Superior temporal gyrus (tissue), 1 donor: Measurements from ENCODE around the gene SEC31B.

ENCODE experiments used
- DNase-seq: peaks from one replicate; pipeline ENCODE4 v3.0.0-alpha.2; 2016; ENCODE audit errors: extremely low spot score

Gene SEC31B, protein sequence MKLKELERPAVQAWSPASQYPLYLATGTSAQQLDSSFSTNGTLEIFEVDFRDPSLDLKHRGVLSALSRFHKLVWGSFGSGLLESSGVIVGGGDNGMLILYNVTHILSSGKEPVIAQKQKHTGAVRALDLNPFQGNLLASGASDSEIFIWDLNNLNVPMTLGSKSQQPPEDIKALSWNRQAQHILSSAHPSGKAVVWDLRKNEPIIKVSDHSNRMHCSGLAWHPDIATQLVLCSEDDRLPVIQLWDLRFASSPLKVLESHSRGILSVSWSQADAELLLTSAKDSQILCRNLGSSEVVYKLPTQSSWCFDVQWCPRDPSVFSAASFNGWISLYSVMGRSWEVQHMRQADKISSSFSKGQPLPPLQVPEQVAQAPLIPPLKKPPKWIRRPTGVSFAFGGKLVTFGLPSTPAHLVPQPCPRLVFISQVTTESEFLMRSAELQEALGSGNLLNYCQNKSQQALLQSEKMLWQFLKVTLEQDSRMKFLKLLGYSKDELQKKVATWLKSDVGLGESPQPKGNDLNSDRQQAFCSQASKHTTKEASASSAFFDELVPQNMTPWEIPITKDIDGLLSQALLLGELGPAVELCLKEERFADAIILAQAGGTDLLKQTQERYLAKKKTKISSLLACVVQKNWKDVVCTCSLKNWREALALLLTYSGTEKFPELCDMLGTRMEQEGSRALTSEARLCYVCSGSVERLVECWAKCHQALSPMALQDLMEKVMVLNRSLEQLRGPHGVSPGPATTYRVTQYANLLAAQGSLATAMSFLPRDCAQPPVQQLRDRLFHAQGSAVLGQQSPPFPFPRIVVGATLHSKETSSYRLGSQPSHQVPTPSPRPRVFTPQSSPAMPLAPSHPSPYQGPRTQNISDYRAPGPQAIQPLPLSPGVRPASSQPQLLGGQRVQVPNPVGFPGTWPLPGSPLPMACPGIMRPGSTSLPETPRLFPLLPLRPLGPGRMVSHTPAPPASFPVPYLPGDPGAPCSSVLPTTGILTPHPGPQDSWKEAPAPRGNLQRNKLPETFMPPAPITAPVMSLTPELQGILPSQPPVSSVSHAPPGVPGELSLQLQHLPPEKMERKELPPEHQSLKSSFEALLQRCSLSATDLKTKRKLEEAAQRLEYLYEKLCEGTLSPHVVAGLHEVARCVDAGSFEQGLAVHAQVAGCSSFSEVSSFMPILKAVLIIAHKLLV

DNA sequence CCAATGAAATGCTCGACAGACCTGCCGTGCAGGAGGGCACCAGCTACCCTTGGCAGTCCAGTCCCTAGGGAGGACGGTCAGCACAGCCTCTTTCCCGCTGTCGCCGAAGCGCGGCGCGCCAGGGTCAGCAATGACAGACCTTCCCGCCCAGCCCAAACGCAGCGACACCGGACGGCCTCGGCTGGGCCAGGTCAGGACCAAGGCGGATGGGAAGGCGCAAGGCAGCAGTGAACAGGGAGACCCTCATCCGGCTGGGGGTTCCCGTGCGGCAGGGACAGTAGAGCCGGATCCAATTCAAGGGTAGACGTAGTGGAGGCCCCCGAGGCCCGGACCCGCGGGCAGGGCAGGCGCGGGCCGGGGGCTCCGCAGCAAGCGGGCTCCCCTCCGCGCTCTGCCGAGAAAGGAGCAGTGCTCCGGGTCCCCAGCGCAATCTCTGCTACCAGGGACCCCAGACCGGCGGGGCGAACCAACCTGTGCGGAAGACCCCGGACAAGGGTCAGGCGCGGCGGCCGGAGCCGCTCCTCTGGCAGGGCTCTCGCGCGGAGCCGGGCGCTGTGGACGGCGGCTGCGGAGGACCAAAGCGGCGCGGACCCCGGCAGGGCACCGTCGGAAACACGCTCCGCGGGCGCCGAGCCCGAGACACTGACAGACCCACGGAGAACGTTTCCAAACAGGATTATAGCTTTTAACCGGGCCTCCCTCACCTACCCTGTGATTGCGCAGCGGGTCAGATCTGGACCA is at the start of gene SEC31B:
Gene SEC31B (minus strand): TSS at position 551 of the 741 bp plus-strand sequence. CDS start 2,909 bp downstream, outside the sequence.
- peak; percentile 53 for DNase-seq

DNA sequence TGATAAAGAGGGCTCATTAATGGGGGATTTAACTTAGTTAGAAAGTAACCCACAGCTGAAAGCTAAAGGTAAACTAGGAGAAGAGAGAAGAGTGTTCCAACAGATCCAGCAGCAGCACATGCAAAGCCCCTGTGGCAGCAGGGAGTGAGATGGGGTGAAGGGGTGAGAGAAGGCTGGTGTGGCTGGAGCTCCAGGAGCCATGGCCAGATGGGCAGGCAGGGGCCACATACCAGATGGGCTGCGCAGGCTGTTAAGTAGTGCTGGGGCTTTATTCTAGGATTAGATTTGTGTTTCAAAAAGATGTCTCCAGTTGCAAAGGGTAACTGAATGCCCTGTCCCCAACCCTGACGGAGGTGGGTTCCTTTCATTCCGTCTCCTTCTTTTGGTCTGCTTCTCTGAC is 49.3 kb upstream of the SEC31B start:
- DNase-seq = no peak

DNA sequence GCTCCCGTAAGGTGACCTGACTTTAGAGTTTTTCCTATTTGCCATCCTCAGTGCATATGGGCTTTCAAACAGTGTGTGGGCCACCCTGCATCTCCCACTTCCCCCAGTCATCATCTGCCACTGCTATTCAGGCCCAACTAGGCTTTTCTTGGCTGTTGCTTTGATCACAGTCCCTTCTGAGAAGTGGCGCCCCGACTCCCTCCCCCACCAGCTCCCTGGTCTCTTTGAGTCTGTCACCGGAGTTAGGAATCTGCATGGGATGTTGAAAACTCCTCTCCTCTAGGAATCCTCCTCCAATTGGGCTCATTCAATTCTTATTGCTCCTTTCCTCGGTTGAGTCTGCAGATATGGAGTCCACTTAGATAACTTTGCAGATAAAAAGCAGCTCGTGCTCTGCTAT is 48.2 kb upstream of the SEC31B start:
- no peak for DNase-seq

DNA sequence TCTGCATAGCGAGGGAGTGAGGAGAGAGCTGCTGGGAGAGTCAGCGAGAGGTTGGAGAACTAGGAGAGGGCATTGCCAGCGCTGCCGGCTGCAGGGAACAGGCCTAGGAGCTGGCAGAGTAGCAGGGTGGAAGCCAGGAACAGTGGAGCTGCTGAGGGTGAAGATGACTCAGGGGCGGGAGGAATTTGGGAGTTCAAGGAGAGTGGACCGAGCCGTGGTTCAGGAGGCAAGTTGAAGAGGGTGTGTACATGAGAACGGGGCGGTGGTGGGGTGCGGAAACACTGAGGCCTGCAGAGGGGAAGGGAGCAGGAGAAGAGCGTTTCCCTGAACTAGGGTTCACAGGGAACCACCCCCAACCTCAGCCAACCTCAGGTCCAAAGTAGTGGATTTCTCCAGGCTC is 47.6 kb upstream of the SEC31B start:
- DNase-seq = no peak

DNA sequence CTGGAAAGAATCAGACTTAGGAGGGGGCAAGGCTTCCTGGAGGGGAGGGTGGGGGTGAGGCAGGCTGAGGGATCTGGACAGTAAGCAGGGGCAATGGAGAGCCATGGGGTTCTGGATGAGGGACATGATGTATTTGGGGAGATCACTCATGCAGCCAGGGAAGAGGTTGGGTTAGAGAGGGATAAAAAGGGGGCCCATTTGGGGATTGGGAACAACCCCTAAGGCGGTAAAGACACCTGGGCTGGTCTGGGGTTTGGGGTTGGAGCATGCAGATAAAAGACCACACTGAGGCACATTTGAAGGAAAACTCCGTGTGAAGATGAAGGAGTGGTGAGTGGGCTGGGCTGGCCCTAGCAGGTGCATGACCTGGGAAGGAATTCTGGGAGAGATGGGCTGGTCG is 46.9 kb upstream of the SEC31B start:
- DNase-seq = no peak

DNA sequence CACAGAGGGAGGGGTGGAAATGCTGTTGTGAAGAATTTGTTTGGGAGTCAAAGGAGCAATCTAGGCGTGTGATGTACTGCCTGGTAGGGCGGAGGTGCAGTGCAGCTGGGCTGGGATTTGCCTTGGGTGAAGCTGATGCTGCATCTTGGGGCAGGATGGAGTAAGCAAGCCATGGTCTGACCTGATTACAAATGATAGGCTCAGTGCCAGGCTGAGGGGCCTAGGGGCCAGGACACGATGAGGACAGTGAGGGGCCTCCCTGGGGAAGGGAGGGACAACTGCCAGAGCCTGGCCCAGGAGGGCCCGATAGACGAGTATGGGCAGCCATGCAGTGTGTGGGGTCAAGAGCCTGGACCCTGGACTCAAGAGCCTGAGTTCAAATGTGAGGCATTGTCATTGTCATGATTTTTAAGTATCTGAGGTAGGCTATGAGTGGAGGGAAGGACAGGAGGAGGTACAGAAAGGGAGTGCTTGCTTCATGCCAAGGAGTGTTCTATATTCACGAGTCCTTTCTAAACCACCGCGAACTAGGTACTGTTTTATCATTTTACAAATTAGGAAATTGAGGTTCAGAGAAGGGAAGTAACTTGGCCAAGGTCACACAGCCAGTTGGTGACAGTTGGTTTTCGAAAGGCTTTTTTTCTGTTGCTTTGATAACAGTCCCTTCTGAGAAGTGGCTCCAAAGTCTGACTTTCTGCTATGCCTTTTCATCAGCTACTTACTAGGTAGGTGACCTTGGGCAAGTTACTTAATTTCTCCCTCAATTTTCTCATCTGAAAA is 45.7 kb upstream of the SEC31B start:
- DNase-seq = no peak

DNA sequence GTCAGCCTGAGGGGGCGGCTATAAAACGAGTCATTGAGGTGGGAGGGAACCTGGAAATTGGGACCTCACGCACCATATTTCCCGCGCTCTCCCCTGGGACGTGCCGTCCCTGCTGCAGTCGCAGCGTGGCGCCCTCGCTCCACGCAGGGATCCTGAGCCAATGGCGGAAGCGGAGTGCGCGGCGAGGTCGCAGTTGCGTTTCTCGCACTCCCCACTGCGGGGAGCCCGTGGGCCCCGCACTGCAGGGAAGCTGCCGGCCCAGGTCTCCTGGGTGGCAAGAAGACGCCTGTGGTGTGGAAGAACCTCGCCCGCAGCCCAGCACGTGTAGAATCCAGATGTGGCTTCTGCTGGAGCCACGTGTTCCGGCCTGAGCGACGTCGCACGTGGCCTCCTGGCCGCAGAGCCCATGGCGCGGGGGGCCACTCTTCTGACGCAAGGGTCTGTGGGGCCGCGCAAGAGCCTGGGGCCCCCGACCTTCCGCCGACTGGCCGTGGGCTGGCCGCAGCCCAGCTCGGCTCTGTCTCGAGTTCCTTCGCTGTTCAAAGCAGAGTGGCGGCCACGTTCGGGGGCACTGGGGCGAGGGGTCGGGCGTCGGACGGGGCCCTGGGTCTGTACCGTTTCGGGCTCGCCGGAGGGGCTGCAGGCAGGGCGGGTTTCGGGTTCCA is 42.5 kb upstream of the SEC31B start:
- DNase-seq = peak; percentile 71

DNA sequence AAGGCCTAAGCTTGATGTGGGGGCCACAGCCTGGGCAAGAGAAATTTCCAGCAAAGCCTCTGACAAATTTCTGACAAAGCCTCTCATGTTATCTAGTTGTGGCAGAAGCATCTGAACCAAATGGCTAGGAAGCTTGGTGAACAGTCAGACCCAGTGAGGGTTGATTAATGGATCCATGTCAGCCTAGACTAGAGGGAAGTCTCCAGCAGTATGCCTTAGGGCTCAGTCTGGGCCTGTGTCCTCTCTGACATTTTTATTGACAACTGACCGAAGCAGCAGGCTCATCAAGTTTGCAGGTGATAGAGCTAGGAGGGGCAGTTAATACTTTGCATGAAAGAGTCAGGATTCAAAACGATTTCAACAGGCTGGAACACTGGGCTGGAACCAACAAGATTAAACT is 41.3 kb upstream of the SEC31B start:
- DNase-seq = no peak

DNA sequence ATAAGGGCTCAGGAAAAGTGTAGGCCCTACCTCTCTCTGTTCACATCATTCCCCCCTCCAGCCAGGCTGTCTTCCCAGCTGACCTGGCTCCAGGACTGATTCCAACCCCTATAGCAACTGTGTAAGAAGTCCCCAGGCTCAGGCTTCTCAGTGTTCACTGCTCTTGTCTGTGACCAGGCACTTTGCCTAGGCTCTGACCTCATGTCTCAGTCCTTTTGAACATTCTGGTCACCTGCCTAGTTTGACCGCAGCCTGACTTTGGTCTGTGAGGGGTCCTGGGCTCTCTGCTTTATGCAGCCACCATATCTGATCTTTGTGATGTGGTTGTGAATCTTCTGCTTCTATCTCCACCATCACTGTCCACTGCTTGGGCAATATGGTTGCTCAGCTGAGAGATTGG is 40.6 kb upstream of the SEC31B start:
- no peak for DNase-seq

DNA sequence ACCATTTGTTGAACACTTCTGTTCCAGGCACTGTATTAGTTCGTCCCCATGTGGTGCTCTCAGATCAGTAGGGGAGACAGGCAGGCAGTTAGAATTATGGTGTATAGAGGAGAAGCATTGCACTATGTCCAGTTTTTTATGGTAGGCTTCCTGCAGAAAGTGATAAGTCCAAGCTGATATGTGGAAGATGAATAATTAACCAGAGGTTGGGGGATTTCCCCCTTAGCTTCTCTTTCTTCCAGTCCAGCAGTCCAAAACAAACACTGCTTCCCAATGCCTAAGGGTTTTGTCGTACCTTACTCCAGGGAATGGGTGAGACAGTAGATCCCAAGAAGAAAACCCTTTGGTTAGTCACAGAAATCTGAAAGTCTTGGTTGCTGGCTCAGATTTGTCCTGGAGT is 35.2 kb upstream of the SEC31B start:
- no peak for DNase-seq

DNA sequence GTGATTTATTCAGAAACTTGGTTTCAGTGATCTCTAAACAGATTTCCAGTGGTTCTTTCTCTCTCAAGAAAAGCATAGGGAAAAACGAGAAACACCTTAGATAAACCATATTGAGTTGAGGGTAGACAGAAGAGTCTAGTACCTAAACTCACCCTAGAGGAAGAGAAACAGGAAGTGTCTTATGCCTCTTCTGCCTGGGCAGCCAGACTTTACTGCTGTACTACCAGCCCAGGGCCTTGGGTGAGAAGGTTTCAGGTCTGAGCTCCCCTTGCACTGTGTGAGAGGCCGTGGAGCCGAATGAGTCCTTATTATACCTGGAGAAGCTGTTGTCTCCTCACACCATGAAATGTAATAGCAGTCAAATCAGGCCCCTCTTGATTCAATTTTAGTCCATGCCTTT is 34.3 kb upstream of the SEC31B start:
- DNase-seq = no peak

DNA sequence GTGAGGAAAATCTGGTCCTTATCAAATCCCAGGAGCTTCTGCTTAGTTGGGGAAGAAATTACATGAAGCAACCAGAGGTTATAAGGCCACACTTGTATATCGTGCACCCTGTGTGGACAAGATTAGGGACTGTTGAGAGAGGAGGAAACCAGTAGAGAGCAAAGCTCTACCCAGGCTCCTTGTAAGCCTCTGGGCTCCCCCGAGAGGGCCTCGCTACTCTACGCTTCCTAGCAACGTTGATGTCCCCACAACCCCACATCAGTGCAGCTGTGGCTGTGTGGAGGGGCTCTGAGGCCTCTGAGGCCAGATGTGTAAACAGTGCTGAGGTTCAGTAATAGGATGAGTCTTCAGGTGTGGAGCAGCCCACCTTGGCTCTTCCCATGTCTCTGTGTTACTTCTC is 32.1 kb upstream of the SEC31B start:
- no peak for DNase-seq

DNA sequence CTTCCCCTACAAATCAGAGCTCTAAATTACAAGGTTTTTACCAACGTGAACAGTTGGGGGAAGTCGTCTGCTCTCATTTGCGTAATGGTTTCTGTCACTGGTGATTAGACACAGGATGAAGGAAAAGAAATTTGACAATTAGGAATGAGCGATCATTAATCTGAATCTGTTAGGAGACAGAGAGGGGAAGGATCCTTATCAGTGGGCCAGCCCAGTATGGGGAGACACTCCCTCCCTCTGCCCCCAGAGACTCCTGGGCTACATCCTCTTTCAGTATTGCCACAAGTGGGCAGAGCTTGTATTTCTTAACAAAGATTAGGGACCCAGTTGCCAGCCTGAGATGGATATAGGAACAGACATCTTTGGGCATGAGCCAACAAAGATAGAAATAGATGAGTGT is 31.5 kb upstream of the SEC31B start:
- no peak for DNase-seq

DNA sequence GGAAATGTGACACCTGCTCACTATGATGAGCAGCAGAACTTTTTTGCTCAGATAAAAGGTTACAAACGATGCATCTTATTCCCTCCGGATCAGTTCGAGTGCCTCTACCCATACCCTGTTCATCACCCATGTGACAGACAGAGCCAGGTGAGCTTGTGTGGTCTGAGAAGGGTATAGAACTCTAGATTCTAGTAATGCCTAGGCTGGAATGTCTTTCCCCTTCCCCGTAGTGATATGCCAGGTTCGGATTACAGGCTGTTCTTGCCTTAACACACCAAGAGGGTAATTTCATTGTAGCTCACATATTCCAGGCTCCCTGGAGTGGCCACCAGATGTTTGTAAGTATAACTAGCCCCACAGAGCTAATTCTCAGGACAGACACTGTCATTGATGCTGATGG is 25.3 kb upstream of the SEC31B start:
- DNase-seq = no peak

DNA sequence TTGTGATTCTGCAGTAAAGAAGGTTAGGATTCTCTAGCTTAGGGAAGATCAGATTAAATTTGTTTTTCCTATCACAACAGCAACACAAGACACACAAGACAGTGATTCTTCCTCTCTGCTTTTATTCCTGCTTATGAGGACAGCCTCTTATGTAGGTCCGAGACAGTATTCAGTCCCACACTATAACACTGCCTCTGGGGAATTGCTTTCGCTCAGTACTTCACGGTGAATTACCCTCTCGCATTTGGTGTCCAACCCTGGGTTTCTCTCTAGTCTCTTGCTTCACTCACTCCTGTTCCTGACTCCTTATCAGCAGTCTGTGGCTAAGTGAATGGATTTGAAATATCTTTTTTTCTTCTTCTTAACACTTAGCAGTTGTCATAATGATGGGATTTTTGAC is 17.8 kb upstream of the SEC31B start:
- no peak for DNase-seq

DNA sequence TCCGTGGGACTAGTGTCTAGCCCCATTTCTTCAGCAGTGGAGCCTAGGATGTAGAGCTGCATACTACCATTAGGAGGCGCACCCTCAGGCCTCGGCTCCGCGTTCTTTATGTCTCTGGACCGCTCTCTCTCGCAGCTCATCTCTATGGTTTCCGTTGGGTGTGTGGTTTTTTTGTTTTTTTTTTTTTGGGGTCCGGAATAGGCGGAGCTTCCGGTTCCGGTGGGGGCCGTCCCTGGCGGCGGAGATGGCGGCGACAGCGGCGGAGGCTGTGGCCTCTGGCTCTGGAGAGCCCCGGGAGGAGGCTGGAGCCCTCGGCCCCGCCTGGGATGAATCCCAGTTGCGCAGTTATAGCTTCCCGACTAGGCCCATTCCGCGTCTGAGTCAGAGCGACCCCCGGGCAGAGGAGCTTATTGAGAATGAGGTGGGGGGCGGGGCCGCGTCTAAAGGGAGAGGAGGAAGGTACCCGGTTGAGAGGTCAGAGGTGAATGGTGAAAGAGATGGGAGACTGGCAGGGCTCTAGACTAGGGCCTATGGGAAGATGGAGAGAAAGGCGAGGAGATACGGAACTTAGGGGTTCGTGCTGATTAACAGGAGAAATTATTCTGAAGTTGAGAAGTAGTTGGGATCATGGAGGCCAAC is 16.2 kb upstream of the SEC31B start, which contains the start of gene HIF1AN:
Gene HIF1AN (plus strand): TSS at position 229 of the 639 bp plus-strand sequence. CDS start 16 bp downstream, at position 245.
- peak; percentile 98 for DNase-seq

DNA sequence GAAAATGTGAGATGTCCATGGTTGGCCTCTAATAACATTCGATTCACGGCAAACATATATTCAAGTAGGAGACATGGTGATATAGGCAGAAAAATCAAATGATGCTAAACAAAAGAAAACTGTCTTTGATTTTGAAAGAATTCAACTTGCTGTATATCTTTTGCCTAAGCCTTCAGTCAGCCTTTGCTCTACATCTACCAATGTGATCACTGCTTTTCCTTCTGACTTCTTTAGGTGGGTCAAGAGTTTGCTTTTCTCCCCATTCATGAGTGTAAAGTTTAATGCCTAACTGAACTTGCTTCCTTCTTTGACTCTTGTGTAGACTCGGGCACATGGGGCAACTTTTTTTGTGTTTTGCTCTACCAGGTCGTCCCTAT is 15.7 kb upstream of the SEC31B start:
- no peak for DNase-seq

DNA sequence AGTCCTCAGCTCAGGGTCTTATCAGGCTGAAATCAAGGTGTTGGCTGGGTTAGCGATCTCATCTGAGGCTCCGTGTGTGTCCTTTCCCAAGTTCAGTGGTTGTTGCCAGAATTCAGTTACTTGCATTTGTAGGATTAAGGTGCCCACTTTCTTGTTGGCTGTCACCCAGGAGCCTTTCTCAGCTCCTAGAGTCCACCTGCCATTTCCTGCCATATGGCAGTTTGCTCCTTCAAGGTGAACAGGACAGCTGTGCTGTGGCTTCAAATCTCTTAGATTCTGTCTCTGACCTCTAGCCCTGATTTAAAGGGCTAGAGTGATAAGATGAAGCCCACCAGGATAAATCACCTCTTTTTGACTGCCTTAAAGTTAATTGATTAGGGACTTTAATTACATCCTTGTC is 15.1 kb upstream of the SEC31B start:
- DNase-seq = no peak

DNA sequence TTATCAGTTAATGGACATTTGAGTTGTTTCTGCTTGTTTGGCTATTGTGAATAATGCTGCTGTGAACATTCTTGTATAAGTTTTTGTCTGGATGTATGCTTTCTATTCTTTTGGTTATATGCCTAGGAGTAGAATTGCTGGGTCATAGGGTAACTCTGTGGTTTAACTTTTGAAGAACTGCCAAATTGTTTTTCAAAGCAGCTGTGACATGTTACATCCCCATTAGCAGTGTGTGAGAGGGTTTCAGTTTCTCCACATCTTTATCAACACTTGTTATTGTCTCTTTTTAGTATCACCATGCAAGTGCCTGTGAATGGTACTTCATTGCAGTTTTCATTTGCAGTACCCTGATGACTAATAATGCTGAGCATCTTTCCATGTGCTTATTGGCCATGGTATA is 12.1 kb upstream of the SEC31B start:
- DNase-seq = no peak
